ENCODE results near the gene TNXB. TPM values are rescaled to one million over a fixed set of nuclear protein-coding genes. Genes with fewer than 3 reads are reported as not detected.
"Not testable (repeated sequence)": the region's sequence is repeated elsewhere in the genome, so short reads cannot be mapped to it uniquely, and the experiment has no call there.

Gene TNXB
- total RNA-seq, 1 experiment from 2014 or later: 0.06 TPM

DNA sequence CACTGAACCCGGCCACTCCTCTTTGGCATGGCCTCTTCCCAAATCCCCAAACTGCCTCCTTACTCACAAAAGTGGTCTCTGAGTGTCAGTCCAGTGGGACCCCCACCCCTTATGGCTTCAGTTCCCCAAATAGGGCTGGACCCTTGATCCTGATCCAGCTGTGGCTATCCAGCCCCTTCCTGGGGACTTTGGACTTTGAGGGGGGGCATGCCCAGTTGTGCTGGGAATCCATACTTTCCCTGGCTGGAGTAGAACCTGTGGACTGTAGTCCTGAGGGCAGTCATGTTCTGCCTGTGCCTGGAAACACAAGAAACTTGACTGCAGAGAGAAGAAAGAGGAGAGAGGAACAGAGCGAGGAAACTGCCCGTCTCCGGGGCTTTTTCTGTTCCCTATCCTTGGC, 104.7 kb downstream of the TNXB start:
- DNase-seq (ENCODE audit: low read depth): not testable (repeated sequence)

DNA sequence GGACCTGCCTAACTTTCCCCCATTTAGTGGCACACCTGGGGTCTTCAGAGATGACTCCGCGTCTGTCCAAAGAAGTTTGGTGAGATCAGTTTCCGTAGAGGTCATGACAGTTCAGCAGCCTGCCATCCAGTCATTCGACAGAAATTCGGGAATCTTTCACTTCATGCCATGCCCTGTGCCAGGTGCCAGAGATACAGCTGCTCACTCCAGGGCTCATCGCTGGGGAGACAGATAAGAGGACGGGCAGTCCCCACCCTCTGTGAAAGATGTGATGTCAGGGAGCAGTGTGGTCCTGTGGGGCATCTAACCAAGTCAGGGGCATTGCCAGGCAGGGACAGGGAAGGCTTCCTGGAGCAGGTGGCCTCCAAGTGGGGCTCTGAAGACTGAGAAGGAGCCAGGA, 105.8 kb downstream of the TNXB start:
- not testable (repeated sequence) for DNase-seq (ENCODE audit: low read depth)

DNA sequence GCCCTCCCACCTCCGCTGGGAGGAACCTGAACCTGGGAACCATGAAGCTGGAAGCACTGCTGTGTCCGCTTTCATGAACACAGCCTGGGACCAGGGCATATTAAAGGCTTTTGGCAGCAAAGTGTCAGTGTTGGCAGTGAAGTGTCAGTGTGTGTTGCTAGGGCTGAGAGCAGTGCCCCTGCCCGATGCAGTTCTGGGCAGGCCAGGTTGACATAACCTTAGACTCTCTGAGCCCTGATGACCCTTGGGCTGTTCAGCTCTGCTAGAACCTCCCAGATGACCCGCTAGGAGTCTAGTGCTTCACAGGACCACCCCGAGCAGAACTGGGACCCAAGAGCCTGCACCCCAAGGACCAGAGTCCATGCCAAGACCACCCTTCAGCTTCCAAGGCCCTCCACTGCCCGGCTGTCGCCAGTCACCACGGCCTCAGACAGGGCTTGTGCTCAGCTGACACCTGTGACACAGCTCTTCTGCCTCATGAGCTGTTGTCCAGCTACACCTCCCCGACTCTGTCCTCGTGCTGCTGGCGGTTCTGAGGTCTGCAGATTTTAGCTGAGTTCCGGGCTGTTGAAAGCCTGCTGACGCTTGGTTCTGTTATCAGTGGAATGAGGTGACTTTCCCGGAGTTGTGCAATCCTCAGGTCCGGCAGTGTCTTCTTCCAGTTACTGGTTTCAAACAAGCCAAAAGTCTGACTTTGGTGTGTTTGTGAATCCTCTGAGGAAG, 106.4 kb downstream of the TNXB start:
- DNase-seq (ENCODE audit: low read depth): not testable (repeated sequence)

DNA sequence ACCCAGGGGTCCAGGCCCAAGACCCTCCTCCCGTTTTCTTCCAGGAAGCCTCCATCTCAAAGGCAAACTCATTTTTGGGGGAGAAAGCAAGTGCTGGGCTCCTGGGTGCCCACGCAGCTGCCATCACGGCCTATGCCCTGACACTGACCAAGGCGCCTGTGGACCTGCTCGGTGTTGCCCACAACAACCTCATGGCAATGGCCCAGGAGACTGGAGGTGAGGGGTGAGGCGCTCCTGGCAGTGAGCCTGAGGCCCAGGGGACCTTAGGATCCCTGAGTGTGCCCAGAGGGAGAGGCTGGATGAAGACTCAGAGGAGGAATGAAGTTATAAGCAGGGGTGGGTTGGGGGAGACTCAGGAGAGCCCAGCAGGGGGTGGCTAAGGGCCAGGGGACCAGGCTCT, 112.8 kb downstream of the TNXB start:
- not testable (repeated sequence) for DNase-seq (ENCODE audit: low read depth)

DNA sequence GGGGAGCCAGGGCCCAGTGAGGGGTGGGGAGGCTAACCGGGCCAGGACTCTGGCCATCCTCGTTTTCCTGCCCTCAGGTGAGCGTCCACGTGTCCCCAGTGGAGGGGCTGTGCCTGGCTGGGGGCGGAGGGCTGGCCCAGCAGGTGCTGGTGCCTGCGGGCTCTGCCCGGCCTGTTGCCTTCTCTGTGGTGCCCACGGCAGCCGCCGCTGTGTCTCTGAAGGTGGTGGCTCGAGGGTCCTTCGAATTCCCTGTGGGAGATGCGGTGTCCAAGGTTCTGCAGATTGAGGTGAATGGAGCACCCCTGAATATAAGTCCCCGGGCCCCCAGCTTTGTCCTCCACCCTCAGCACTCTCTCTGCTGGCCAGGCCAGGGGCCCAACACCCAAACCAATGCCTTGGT, 114.7 kb downstream of the TNXB start:
- DNase-seq (ENCODE audit: low read depth): not testable (repeated sequence)

Other genes starting within 250 kb of the TNXB start
- 43.9 and 57.2 TPM in 2 replicates for gene NEU1, start 246.5 kb downstream of the TNXB start, total RNA-seq (2014; rRNA removed)
- gene SLC44A4, start 230.3 kb downstream of the TNXB start, total RNA-seq (2014; rRNA removed): 0.06 TPM in 1 of 2 replicates, not detected in the other
- gene EHMT2, start 211.6 kb downstream of the TNXB start, total RNA-seq (2014; rRNA removed): 58.6 and 60.5 TPM in 2 replicates
- gene ZBTB12, start 207.3 kb downstream of the TNXB start, total RNA-seq (2014; rRNA removed): 1.2 and 3.0 TPM in 2 replicates
- gene C2, start 181.6 kb downstream of the TNXB start, total RNA-seq (2014; rRNA removed): 0.86 and 1.2 TPM in 2 replicates
- 1.1 and 1.4 TPM in 2 replicates for gene CFB, start 163.2 kb downstream of the TNXB start, total RNA-seq (2014; rRNA removed)
- 129 TPM in 2 replicates for gene NELFE, start 150.4 kb downstream of the TNXB start, total RNA-seq (2014; rRNA removed)
- 40.0 and 44.1 TPM in 2 replicates for gene SKIC2, start 150.2 kb downstream of the TNXB start, total RNA-seq (2014; rRNA removed)
- gene DXO, start 137.2 kb downstream of the TNXB start, total RNA-seq (2014; rRNA removed): 19.1 and 19.5 TPM in 2 replicates
- 1.9 and 2.2 TPM in 2 replicates for gene C4A, start 127.3 kb downstream of the TNXB start, total RNA-seq (2014; rRNA removed)
- 1.8 and 3.5 TPM in 2 replicates for gene C4B, start 94.5 kb downstream of the TNXB start, total RNA-seq (2014; rRNA removed)
- gene CYP21A2, start 70.9 kb downstream of the TNXB start, total RNA-seq (2014; rRNA removed): 0.13 TPM in 1 of 2 replicates, not detected in the other
- gene ATF6B, start 18.9 kb upstream of the TNXB start, total RNA-seq (2014; rRNA removed): 29.8 and 34.7 TPM in 2 replicates
- gene FKBPL, start 20.9 kb upstream of the TNXB start, total RNA-seq (2014; rRNA removed): 8.4 and 8.9 TPM in 2 replicates
- gene PRRT1, start 42.6 kb upstream of the TNXB start, total RNA-seq (2014; rRNA removed): 0.06 TPM in 1 of 2 replicates, not detected in the other
- 15.5 and 19.3 TPM in 2 replicates for gene PPT2, start 44.8 kb upstream of the TNXB start, total RNA-seq (2014; rRNA removed)
- 1.3 and 2.4 TPM in 2 replicates for gene EGFL8, start 55.3 kb upstream of the TNXB start, total RNA-seq (2014; rRNA removed)
- gene AGPAT1, start 66.7 kb upstream of the TNXB start, total RNA-seq (2014; rRNA removed): 80.3 and 87.0 TPM in 2 replicates
- 43.5 and 55.3 TPM in 2 replicates for gene RNF5, start 69.1 kb upstream of the TNXB start, total RNA-seq (2014; rRNA removed)
- gene AGER, start 74.9 kb upstream of the TNXB start, total RNA-seq (2014; rRNA removed): 0.45 and 0.80 TPM in 2 replicates
- gene PBX2, start 80.9 kb upstream of the TNXB start, total RNA-seq (2014; rRNA removed): 19.2 and 23.1 TPM in 2 replicates
- 1.0 and 1.4 TPM in 2 replicates for gene GPSM3, start 83.3 kb upstream of the TNXB start, total RNA-seq (2014; rRNA removed)
- 0.26 and 1.1 TPM in 2 replicates for gene NOTCH4, start 114.7 kb upstream of the TNXB start, total RNA-seq (2014; rRNA removed)